VCaP (cell line): ENCODE data around the gene DOCK3.

Experiments
- H3K27ac ChIP-seq: fragments of 450-650 bp; 2 replicates; pipeline ENCODE4 v1.5.1; 2017
- TF ChIP-seq, protein P1 (sequence below): fragments of 450-650 bp; conservative IDR thresholded peaks from 2 replicates; pipeline ENCODE4 v1.5.1; 2017; ENCODE audit warnings: mild to moderate bottlenecking, moderate library complexity

Gene DOCK3

DNA sequence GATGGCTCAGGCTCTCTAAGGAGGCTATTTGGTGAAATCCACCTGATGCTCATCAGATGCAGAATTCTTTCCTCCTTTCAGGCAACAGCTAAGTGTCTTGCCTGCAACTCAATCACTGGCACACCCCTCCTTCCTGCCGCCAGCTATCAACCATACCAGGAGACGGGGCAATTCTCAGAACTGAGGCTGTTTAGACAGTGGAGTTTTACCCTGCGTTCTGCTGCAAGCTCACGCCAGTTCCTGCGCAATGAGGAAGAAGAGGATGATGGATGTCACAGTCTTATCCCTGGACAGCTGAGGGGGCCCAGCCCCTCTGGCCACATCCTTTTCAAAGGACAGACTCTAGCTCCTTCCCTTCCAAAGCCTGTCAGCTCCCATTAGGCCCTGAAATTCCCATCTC is 703.3 kb downstream of the DOCK3 start:
- no peak overlapping the region for H3K27ac ChIP-seq
- TF ChIP-seq, protein P1, sequence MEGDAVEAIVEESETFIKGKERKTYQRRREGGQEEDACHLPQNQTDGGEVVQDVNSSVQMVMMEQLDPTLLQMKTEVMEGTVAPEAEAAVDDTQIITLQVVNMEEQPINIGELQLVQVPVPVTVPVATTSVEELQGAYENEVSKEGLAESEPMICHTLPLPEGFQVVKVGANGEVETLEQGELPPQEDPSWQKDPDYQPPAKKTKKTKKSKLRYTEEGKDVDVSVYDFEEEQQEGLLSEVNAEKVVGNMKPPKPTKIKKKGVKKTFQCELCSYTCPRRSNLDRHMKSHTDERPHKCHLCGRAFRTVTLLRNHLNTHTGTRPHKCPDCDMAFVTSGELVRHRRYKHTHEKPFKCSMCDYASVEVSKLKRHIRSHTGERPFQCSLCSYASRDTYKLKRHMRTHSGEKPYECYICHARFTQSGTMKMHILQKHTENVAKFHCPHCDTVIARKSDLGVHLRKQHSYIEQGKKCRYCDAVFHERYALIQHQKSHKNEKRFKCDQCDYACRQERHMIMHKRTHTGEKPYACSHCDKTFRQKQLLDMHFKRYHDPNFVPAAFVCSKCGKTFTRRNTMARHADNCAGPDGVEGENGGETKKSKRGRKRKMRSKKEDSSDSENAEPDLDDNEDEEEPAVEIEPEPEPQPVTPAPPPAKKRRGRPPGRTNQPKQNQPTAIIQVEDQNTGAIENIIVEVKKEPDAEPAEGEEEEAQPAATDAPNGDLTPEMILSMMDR = no peak

DNA sequence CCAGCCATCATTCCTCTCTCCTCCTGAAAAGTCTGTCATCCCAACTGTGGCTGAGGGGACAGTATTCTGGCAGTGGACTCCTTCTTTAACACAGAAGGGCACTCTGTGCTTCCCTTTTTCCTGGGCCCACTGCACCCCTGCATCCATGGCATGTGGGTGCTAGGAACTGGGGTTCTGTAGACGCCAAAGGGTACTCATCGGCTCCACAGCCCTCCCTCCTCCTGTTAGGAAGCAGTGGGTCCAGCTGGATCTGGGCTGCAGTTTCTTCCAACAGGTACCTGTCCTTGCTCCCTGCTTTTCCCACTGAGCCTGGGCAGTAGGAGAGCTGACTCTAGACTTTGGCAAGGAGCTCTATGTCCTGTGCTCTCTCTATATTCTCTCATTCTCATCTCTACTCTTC is 704.0 kb downstream of the DOCK3 start:
- TF ChIP-seq, protein P1 = no peak
- H3K27ac ChIP-seq = no peak overlapping the region

DNA sequence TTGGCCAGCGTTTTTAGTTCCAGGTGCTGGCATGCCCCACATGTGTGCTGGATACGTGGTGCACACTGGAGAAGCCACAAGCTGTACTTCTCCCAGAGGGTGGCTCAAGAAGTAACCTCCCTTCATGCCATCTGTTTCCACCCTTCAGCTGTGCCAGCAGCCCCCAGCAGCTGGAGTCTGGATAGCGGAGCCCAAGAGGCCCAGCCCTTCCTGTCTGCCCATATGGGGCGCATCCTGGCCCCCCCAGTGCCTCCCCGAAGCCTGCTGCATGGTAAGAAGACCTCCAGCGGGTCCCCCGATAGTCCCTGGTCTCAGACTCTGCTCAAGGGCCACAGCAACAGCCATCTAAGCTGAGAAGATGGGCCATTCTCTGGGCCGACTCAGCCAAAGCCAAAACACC is 704.6 kb downstream of the DOCK3 start:
- H3K27ac ChIP-seq = no peak overlapping the region
- TF ChIP-seq, protein P1 = no peak

DNA sequence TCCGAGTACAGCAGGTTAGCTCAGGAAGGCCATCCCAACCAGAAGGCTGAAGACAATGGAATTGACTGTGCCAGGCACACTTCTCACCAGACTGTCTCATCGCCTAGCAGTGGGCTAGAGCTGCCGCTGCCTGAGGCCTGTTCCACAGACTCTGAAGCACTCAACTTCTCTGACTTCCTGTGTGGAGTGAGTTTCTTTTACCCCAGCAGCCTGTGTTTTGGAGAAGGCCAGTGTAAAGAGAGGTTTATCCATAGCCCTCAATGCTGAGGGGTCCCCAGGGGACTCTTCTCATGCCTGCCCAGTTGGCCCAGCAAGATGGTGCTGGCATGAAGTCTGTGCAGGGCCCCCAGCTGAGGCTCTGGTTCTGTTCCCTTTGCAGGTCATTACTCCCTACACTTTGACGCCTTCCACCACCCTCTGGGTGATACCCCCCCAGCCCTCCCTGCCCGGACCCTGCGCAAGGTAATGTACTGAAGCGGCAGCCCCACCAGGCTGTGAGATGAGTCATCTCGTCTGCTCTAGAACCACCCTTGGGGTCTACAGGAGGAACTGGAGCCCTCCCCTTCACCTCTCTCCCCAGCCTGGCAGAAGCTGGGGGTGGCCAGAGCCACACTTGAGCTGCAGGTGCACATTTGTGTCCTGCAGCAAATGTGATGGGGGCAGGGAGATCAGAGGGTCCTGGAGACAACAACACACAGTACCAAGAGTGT is 705.2 kb downstream of the DOCK3 start:
- TF ChIP-seq, protein P1 = no peak
- no peak overlapping the region for H3K27ac ChIP-seq

DNA sequence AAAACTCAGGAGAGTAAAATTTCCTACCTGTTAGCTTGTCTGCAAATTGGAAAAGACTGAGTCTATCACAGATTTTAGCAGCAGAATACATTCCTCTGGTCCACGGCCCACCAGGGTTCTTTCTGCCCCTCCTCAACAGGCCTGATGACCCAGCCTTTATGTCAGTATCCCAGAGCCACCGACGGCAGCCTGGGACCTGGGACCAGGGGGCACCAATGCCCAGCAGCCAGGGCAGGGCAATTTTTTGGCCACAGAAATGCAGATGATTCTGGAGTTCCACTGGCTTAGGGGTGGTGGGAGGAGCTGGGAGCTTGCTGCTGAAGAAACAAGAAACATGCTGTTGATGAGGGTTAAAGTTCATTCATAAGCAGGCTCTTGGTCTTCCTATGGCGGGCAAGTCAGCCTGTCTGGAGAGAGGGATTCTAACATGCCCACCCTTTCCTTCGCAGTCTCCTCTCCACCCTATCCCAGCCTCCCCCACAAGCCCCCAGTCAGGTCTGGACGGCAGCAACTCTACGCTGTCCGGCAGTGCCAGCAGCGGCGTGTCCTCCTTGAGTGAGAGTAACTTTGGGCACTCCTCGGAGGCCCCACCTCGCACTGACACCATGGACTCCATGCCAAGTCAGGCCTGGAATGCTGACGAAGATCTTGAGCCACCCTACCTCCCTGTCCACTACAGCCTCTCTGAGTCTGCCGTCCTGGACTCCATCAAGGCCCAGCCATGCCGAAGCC is 706.0 kb downstream of the DOCK3 start:
- TF ChIP-seq, protein P1 = no peak
- H3K27ac ChIP-seq = no peak overlapping the region

DNA sequence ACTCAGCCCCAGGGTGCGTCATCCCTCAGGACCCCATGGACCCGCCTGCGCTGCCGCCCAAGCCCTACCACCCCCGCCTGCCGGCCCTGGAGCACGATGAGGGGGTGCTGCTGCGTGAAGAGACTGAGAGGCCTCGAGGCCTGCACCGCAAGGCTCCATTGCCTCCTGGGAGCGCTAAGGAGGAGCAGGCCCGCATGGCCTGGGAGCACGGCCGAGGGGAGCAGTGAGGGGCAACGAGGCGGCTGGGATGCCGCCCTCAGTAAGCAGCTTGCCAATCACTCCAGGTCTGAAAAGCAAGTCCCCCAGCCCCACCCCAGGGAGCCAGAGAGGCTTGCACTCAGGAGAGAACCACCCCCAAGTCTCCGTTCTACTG is 706.6 kb downstream of the DOCK3 start:
- TF ChIP-seq, protein P1 = no peak
- no peak overlapping the region for H3K27ac ChIP-seq

DNA sequence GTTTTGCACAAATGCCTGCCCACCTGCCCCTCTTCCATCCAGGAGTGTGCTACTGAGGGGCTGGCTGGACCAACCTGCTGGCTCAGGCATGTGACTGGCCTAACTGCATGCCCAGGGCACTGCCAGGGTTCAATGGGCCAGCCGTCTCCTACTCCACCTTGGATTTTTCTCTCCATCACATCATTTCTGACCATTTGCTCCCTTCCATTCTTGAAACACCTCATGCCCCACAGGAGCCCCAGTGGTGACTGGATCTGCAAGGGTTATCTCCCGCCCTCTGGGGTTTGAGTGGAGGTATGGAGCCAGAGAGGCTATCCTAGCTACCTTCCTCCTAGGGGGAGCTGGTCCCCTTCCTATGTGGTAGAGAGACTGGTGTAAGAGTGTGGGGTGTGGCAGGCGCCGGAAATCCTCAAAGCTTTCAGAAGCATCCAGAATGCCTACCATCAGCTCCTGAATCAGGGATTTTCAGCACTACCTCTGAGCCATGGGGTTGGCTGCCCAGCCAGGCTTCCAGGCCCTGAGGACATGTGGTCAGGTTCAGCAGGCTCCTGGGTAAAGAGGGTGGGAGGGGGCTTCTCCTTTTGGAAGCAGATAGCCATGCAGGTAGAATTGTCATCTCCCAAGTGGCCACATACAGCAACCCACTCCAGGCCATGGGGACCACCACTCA is 707.5 kb downstream of the DOCK3 start:
- TF ChIP-seq, protein P1 = no peak
- no peak overlapping the region for H3K27ac ChIP-seq
